Endothelial cell of umbilical vein (primary cell): ENCODE results near the gene HCLS1. TPM values are rescaled to one million over a fixed set of nuclear protein-coding genes. Genes with fewer than 3 reads are reported as not detected.

Experiments
- BruUV-seq: library from RNA; stranded (reverse); fragments of 400-500 nt; replicated peaks from 2 replicates; lab custom pipeline; 2021; lab: Mats Ljungman, UMichigan
- CTCF ChIA-PET: fragments of 300-600, 350-600 bp; sonication (Branson Sonifier 250); formaldehyde crosslinking; loops from one replicate; lab custom pipeline; 2021; ENCODE audit warnings: antibody characterized with exemption, inconsistent platforms; lab: Charles Lee
- POLR2A ChIA-PET: fragments of 300-600, 350-600 bp; sonication (Branson Sonifier 250); formaldehyde crosslinking; loops from one replicate; lab custom pipeline; 2021; ENCODE audit warnings: antibody characterized with exemption, inconsistent platforms; lab: Charles Lee
- DNase-seq: peaks from one replicate; pipeline ENCODE4 v3.0.0-alpha.2; 2011; ENCODE audit warnings: low read depth, low spot score
- FAIRE-seq: peaks from 2 replicates; lab custom pipeline; 2011; peaks lifted over from hg19 to GRCh38; lab: Jason Lieb, UNC
- H2AFZ ChIP-seq: 2 replicates; pipeline ENCODE4 v1.6.0; 2012; ENCODE audit warnings: low read depth, low read length, control low read depth, inconsistent platforms
- H3K27ac ChIP-seq: 2 replicates; pipeline ENCODE4 v1.5.1; 2011; ENCODE audit warnings: low read depth, mild to moderate bottlenecking, control low read depth, low read length, moderate library complexity; ENCODE audit not compliant: insufficient read depth
- H3K27me3 ChIP-seq, 2 experiments: 2 replicates each; pipeline versions ENCODE4 v1.6.0 to v1.6.1; 2011; ENCODE audit warnings: low read length in 2 of 2, mixed read lengths in 1 of 2; ENCODE audit not compliant: control insufficient read depth in 2 of 2, insufficient read depth in 2 of 2
- H3K36me3 ChIP-seq, 2 experiments: 2 replicates in 1 of 2; 3 replicates in 1 of 2; pipeline ENCODE4 v1.5.1; 2011; ENCODE audit warnings: low read length in 2 of 2, mild to moderate bottlenecking in 1 of 2, moderate library complexity in 1 of 2; ENCODE audit not compliant: control insufficient read depth in 2 of 2, insufficient read depth in 2 of 2; ENCODE audit errors: extremely low read depth in 1 of 2
- H3K4me1 ChIP-seq: 3 replicates; pipeline ENCODE4 v1.5.1; 2011; ENCODE audit warnings: mild to moderate bottlenecking, low read length; ENCODE audit not compliant: control insufficient read depth, insufficient read depth; ENCODE audit errors: extremely low read depth
- H3K4me2 ChIP-seq: 2 replicates; pipeline ENCODE4 v1.6.1; 2011; ENCODE audit warnings: low read length, control low read depth, mixed read lengths; ENCODE audit not compliant: insufficient read depth
- H3K4me3 ChIP-seq, 3 experiments: fragments of 200-600 bp in 1 of 3; sonication (generic), shearing (Covaris generic) in 1 of 3; replicated peaks in 1 of 3; 2 replicates each; pipeline ENCODE4 v1.5.1; 2011 to 2016; ENCODE audit warnings: control low read depth in 3 of 3, low read length in 3 of 3, mild to moderate bottlenecking in 2 of 3, inconsistent platforms in 1 of 3, low read depth in 1 of 3, moderate library complexity in 1 of 3; ENCODE audit not compliant: insufficient read depth in 1 of 3
- H3K79me2 ChIP-seq: 2 replicates; pipeline ENCODE4 v1.6.0; 2012; ENCODE audit warnings: low read length, inconsistent platforms; ENCODE audit not compliant: control insufficient read depth, insufficient read depth
- H3K9ac ChIP-seq: replicated peaks from 2 replicates; pipeline ENCODE3; 2011; ENCODE audit warnings: low read length, control low read depth; ENCODE audit not compliant: insufficient read depth; ENCODE audit errors: extremely low read depth
- H3K9me1 ChIP-seq: replicated peaks from 3 replicates; pipeline ENCODE4 v1.6.0; 2011; ENCODE audit warnings: mild to moderate bottlenecking, low read length; ENCODE audit not compliant: control insufficient read depth, insufficient read depth; ENCODE audit errors: extremely low read depth
- H3K9me3 ChIP-seq: replicated peaks from 2 replicates; pipeline ENCODE4 v1.5.1; 2012; ENCODE audit warnings: low read length, inconsistent platforms; ENCODE audit not compliant: control insufficient read depth, insufficient read depth
- H4K20me1 ChIP-seq: replicated peaks from 2 replicates; pipeline ENCODE3; 2011; ENCODE audit warnings: mild to moderate bottlenecking, low read length; ENCODE audit not compliant: control insufficient read depth, insufficient read depth; ENCODE audit errors: extremely low read depth
- EZH2 ChIP-seq: IDR thresholded peaks from 2 replicates; pipeline ENCODE4 v1.6.1; 2012; ENCODE audit warnings: borderline replicate concordance, low read depth, mild to moderate bottlenecking, moderate library complexity, low read length, inconsistent platforms; ENCODE audit not compliant: severe bottlenecking
- FOS ChIP-seq: IDR thresholded peaks from 2 replicates; pipeline ENCODE4 v1.6.1; 2011; ENCODE audit warnings: mild to moderate bottlenecking, low read length, moderate library complexity, borderline replicate concordance; ENCODE audit not compliant: insufficient read depth
- GATA2 ChIP-seq: IDR thresholded peaks from 2 replicates; pipeline ENCODE4 v1.7.0; 2011; ENCODE audit warnings: low read depth, mild to moderate bottlenecking, moderate library complexity, mixed read lengths, low read length; ENCODE audit not compliant: insufficient read length, insufficient read depth
- JUN ChIP-seq: IDR thresholded peaks from 2 replicates; pipeline ENCODE4 v1.6.1; 2011; ENCODE audit warnings: borderline replicate concordance, low read depth; ENCODE audit not compliant: insufficient read length, insufficient read depth
- MYC ChIP-seq: IDR thresholded peaks from one replicate; pipeline ENCODE4 v1.6.1; 2011; ENCODE audit warnings: mild to moderate bottlenecking, low read depth, low read length
- POLR2A ChIP-seq: IDR thresholded peaks from 2 replicates; pipeline ENCODE4 v1.6.1; 2012; ENCODE audit warnings: low read depth, mild to moderate bottlenecking, control low read depth, low read length
- POLR2AphosphoS5 ChIP-seq: IDR thresholded peaks from 2 replicates; pipeline ENCODE4 v1.6.1; 2012; ENCODE audit warnings: low read depth, mild to moderate bottlenecking, control low read depth, low read length, moderate library complexity; ENCODE audit not compliant: insufficient read depth
- dilution Hi-C: fragments of 300-500 bp; cut with MboI; formaldehyde crosslinking; loops from one replicate; pipeline ENCODE4 v1.15.0; 2019; ENCODE audit warnings: low sequenced_read_pairs; ENCODE audit not compliant: extremely low pct_ligation_motif_present
- intact Hi-C: fragments of 100-400 bp; cut with micrococcal nuclease; formaldehyde crosslinking; loops from one replicate; pipeline ENCODE4 v1.10.0; 2022
- polyA plus RNA-seq, 4 experiments: library from polyadenylated mRNA; depleted of rRNA in 3 of 4; stranded (reverse) in 3 of 4; unstranded in 1 of 4; fragments of >200 nt; gene quantifications; 2 replicates each; pipeline versions ENCODE4 v1.2.1 to v1.2.3, GENCODE V29; 2011 to 2012; ENCODE audit warnings: missing spikeins in 1 of 4
- total RNA-seq: library from RNA; stranded (reverse); gene quantifications from 2 replicates; pipeline ENCODE4 v1.2.3, GENCODE V29; 2021
- TF ChIP-seq, protein P1 (sequence below): IDR thresholded peaks from 2 replicates; pipeline ENCODE4 v1.6.1; 2011; ENCODE audit not compliant: insufficient read depth, insufficient read length
- TF ChIP-seq, protein P2 (sequence below), 2 donors: IDR thresholded peaks; 1 replicate in 1 of 2; 2 replicates in 1 of 2; pipeline ENCODE4 v1.5.1; 2011; ENCODE audit warnings: low read length in 2 of 2, mild to moderate bottlenecking in 2 of 2, moderate library complexity in 2 of 2, control low read depth in 1 of 2, inconsistent platforms in 1 of 2, low read depth in 1 of 2; ENCODE audit not compliant: insufficient read depth in 1 of 2; ENCODE audit errors: extremely low read depth in 1 of 2

HCLS1 gene
- total and polyA plus RNA-seq, 2 donors (not counting 3 experiments of a cell fraction or from before 2014, with no cell fraction given): 51.9 to 63.5 TPM

DNA sequence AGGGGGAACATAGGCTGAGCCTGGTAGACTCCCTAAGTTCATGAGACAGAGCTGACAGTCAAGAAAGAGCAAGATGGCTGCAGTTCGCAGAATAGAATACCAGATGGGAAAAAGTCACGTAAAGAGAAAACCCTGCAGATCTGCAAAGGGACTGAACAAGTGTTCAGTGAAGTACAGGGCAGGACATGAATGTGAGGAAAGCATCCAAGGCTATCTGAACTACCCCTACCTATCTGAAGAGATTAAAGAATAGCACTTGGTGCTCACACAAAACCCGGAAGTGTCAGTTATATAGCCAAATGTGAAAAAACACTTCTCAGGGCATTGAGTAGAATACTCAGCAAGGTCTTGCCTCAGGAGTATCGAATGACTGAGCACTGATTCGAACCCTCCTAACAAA lies 44.8 kb upstream of the HCLS1 start:
- Histone ChIP-seq H3K4me1 (no peaks in the 10 kb centered on the region), H3K9me3 (no peaks in the 10 kb centered on the region), H4K20me1 (no peaks in the 10 kb centered on the region), H3K27me3 (no peaks in the 10 kb centered on the region), H3K9ac (no peak overlapping the region), H3K36me3 (peaks cover 0 to 2% of the 10 kb centered on the region in 2 experiments), H3K79me2 (no peaks in the 10 kb centered on the region), H3K4me3 (no peak overlapping the region), H3K9me1 (no peaks in the 10 kb centered on the region), H3K4me2 (no peak overlapping the region), H3K27ac (no peak overlapping the region), H2AFZ (no peak overlapping the region)
- no peak for DNase-seq
- TF ChIP-seq FOS: no peak
- no peak for TF ChIP-seq POLR2A
- no peak for TF ChIP-seq EZH2
- TF ChIP-seq, protein P1, sequence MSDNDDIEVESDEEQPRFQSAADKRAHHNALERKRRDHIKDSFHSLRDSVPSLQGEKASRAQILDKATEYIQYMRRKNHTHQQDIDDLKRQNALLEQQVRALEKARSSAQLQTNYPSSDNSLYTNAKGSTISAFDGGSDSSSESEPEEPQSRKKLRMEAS: no peak
- TF ChIP-seq JUN: no peak
- TF ChIP-seq GATA2: no peak
- no peak for TF ChIP-seq MYC
- TF ChIP-seq POLR2AphosphoS5: no peak
- TF ChIP-seq, protein P2, sequence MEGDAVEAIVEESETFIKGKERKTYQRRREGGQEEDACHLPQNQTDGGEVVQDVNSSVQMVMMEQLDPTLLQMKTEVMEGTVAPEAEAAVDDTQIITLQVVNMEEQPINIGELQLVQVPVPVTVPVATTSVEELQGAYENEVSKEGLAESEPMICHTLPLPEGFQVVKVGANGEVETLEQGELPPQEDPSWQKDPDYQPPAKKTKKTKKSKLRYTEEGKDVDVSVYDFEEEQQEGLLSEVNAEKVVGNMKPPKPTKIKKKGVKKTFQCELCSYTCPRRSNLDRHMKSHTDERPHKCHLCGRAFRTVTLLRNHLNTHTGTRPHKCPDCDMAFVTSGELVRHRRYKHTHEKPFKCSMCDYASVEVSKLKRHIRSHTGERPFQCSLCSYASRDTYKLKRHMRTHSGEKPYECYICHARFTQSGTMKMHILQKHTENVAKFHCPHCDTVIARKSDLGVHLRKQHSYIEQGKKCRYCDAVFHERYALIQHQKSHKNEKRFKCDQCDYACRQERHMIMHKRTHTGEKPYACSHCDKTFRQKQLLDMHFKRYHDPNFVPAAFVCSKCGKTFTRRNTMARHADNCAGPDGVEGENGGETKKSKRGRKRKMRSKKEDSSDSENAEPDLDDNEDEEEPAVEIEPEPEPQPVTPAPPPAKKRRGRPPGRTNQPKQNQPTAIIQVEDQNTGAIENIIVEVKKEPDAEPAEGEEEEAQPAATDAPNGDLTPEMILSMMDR (IDR thresholded peaks at IDR 0.05; ENCODE audit: extremely low read depth in 1 of 2, insufficient read depth in 1 of 2, low read depth in 1 of 2, low read length in 2 of 2): no peak
- intact Hi-C loops: no loop called here
- CTCF ChIA-PET: interaction anchor here (1.0 kb wide), 1 partner anchor 9 kb away, joined by 3 read pairs; no protein-coding TSS in a partner anchor
- dilution Hi-C loops: no loop called here
- FAIRE-seq: no peak
- BruUV-seq: no TSS peak
- POLR2A ChIA-PET: no interaction called here
